ENCODE results near the gene ACSF2.

The ACSF2 gene

DNA sequence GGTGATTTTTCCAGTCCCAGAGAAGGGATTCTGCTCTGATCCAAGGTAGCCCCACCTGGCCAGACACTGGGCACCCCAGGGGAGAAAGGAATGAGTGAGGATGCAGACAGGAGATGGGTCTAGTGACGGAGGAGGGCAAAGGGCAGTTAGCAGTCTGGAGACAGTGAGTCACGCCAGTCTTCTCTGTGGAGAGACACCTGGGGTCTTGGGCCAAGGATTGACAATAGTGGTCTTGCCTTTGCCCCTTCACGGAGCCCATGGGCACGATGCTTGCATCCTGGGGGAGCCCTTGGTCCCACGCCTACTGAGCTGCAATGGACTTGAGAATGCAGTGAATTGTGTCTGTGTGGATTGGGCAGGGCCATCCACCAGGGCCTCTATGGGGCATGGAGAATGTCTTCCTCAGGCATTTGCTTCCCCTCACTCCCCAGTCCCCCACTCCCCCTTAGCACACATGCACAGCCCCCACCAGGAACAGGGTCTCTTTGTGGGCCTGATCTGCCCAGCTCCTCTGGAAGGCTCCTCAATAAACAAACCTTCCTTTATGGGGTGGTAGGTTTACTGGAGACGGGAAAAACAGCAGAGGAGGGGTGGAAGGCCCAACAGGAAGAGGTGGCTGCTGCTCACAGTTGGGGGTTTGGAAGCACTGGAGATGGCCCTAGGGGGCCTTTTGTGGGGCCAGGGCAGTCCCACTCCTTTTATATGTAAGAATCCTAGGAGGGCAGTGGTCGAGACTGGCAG lies 41.3 kb downstream of the ACSF2 start:
- Histone ChIP-seq H3K36me3 (replicated peaks; ENCODE audit: insufficient read depth, low read length) (no peaks in the 10 kb centered on the region), H4K20me1 (ENCODE audit: insufficient read depth, low read length) (no peaks in the 10 kb centered on the region), H3K9me2 (replicated peaks; ENCODE audit: insufficient read depth, low read length) (no peaks in the 10 kb centered on the region), H3K4me3 (ENCODE audit: low read length) (no peak overlapping the region), H3K27me3 (replicated peaks; ENCODE audit: insufficient read depth, low read length) (no peaks in the 10 kb centered on the region), H3K4me2 (ENCODE audit: low read depth, low read length) (no peak overlapping the region), H3F3A (ENCODE audit: insufficient read depth, low read length) (no peaks in the 10 kb centered on the region), H2AFZ (ENCODE audit: low read length) (no peak overlapping the region), H3K79me2 (ENCODE audit: low read length) (no peaks in the 10 kb centered on the region), H3K27ac (ENCODE audit: low read length) (no peak overlapping the region), H3K4me1 (ENCODE audit: low read length) (no peaks in the 10 kb centered on the region), H3K9me3 (replicated peaks; ENCODE audit: insufficient read depth, low read length) (no peaks in the 10 kb centered on the region), H3K9ac (ENCODE audit: low read length) (no peak overlapping the region)
- no peak for TF ChIP-seq EZH2phosphoT487 (IDR thresholded peaks at IDR 0.05; ENCODE audit: low read length)
- TF ChIP-seq CTCF (IDR thresholded peaks at IDR 0.05; ENCODE audit: low read length), result no peak
- TF ChIP-seq EZH2 (optimal IDR thresholded peaks at IDR 0.05; ENCODE audit: low read depth, low read length), result no peak
- DNase-seq, result no peak

DNA sequence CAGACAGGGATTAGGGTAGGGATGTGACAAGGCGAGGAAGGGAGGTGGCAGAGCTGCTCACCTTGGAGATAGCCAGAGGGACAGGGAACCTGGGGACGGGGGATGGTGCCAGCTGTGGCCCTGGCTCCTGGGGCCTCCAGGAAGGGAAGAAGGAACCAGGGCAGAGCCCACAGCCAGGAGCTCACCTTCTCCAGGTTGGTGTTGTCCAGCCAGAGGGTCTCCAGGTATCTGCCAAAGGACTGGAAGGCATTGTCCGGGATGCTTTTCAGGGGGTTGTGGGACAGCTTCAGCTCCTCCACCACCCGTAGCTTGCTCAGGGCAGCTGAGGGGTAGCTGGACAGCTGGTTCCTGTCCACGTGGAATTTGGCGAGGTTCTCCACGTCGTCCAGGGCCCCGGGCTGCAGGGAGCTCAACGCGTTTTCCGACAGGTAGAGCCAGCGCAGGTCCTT lies 41.9 kb downstream of the ACSF2 start:
- Histone ChIP-seq H2AFZ (ENCODE audit: low read length) (no peak overlapping the region), H3K4me3 (ENCODE audit: low read length) (no peak overlapping the region), H3K9ac (ENCODE audit: low read length) (no peak overlapping the region), H3K4me2 (ENCODE audit: low read depth, low read length) (no peak overlapping the region), H3K4me1 (ENCODE audit: low read length) (no peaks in the 10 kb centered on the region), H3K27ac (ENCODE audit: low read length) (no peak overlapping the region), H3K9me2 (replicated peaks; ENCODE audit: insufficient read depth, low read length) (no peaks in the 10 kb centered on the region), H4K20me1 (ENCODE audit: insufficient read depth, low read length) (no peaks in the 10 kb centered on the region), H3K36me3 (replicated peaks; ENCODE audit: insufficient read depth, low read length) (no peaks in the 10 kb centered on the region), H3F3A (ENCODE audit: insufficient read depth, low read length) (no peaks in the 10 kb centered on the region), H3K27me3 (replicated peaks; ENCODE audit: insufficient read depth, low read length) (no peaks in the 10 kb centered on the region), H3K79me2 (ENCODE audit: low read length) (no peaks in the 10 kb centered on the region), H3K9me3 (replicated peaks; ENCODE audit: insufficient read depth, low read length) (no peaks in the 10 kb centered on the region)
- TF ChIP-seq CTCF (IDR thresholded peaks at IDR 0.05; ENCODE audit: low read length) (no peak), EZH2 (optimal IDR thresholded peaks at IDR 0.05; ENCODE audit: low read depth, low read length) (no peak)
- no peak for DNase-seq

DNA sequence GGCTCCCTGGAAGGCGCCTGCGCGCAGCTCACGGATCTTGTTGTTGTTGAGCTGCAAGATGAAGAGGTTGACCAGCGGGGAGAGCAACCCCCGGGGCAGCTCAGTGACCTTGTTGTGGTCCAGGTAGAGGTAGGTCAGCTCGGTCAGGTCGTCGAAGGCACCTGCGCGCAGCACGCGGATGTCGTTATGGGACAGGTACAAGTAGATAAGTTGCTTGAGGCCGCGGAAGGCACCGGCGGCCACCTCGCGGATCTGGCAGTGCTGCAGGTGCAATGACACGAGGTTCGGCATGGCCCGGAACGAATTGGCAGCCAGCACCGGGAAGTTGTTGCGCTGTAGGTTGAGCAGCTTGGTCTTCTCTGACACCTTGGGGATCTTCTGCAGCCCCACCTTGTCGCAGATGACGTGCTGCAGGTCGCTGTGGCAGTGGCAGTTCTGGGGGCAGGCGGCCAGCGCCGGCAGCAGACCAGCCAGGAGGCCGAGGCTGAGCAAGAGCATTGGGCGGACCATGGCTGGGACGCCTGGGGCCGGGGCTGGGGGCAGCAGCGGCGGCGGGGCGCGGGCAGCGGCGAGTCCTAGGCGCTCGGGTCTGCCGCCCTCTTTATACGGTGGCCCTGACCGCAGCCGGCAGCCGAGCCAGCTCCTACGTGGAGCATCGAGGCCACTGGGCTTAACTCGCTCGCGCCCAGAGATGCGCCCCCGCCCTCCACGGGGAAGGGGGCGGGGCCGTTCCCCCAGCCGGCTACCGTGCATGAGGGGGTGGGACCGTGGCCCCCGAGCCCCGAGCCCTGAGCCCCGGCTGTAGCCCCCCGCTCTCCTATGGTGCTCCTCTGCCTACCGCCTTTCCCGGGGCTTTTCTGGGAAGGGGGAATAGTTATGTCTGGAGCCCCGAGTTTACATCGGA lies 42.5 kb downstream of the ACSF2 start, which contains the start of gene CHAD:
CHAD (minus strand) TSS at position 577 of the 904 bp plus-strand sequence; CDS start at position 510, 67 bp downstream.
- Histone ChIP-seq H2AFZ (ENCODE audit: low read length) (no peak within 1 kb of the TSS), H3K27ac (ENCODE audit: low read length) (no peak within 1 kb of the TSS), H3K9me2 (replicated peaks; ENCODE audit: insufficient read depth, low read length) (no peaks in the 10 kb centered on the region), H3F3A (ENCODE audit: insufficient read depth, low read length) (no peaks in the 10 kb centered on the region), H4K20me1 (ENCODE audit: insufficient read depth, low read length) (no peaks in the 10 kb centered on the region), H3K9ac (ENCODE audit: low read length) (no peak within 1 kb of the TSS), H3K79me2 (ENCODE audit: low read length) (no peaks in the 10 kb centered on the region), H3K9me3 (replicated peaks; ENCODE audit: insufficient read depth, low read length) (no peaks in the 10 kb centered on the region), H3K36me3 (replicated peaks; ENCODE audit: insufficient read depth, low read length) (no peaks in the 10 kb centered on the region), H3K4me1 (ENCODE audit: low read length) (no peaks in the 10 kb centered on the region), H3K4me2 (ENCODE audit: low read depth, low read length) (no peak within 1 kb of the TSS), H3K4me3 (ENCODE audit: low read length) (no peak within 1 kb of the TSS), H3K27me3 (replicated peaks; ENCODE audit: insufficient read depth, low read length) (no peaks in the 10 kb centered on the region)
- no peak for DNase-seq
- TF ChIP-seq EZH2 (optimal IDR thresholded peaks at IDR 0.05; ENCODE audit: low read depth, low read length) (no peak), EZH2phosphoT487 (IDR thresholded peaks at IDR 0.05; ENCODE audit: low read length) (no peak), CTCF (IDR thresholded peaks at IDR 0.05; ENCODE audit: low read length) (no peak)
